K562 (cell line): ENCODE data around the gene ENTREP3. TPM values are rescaled to one million over a fixed set of nuclear protein-coding genes. Genes with fewer than 3 reads are reported as not detected.
A peak's percentile ranks its signal among the peaks of the same experiment; 100 is the strongest.

ENCODE experiments used
- CEBPB ChIP-seq: fragments of 450-650 bp; IDR thresholded peaks from 2 replicates; pipeline ENCODE4 v1.6.1; 2016; ENCODE audit warnings: missing genetic modification characterization, missing compliant biosample characterization
- CTBP1 ChIP-seq: fragments of 450-650 bp; IDR thresholded peaks from 2 replicates; pipeline ENCODE4 v1.6.1; 2016; ENCODE audit warnings: borderline replicate concordance
- E2F6 ChIP-seq, 2 experiments: IDR thresholded peaks; 2 replicates each; pipeline ENCODE4 v1.6.1; 2011; ENCODE audit warnings: borderline replicate concordance in 1 of 2, control low read depth in 1 of 2, low read depth in 1 of 2, low read length in 1 of 2, mild to moderate bottlenecking in 1 of 2, mixed read lengths in 1 of 2, moderate library complexity in 1 of 2; ENCODE audit not compliant: insufficient read depth in 1 of 2, insufficient read length in 1 of 2, poor library complexity in 1 of 2, severe bottlenecking in 1 of 2; ENCODE audit errors: extremely low read depth in 1 of 2
- ELF4 ChIP-seq: fragments of 450-650 bp; formaldehyde crosslinking; IDR thresholded peaks from 2 replicates; pipeline ENCODE4 v1.4.0; 2022; ENCODE audit warnings: missing genetic modification characterization
- FOXP4 ChIP-seq: sonication (generic); formaldehyde crosslinking; IDR thresholded peaks from 2 replicates; pipeline ENCODE4 v1.8.0; 2022; ENCODE audit warnings: mild to moderate bottlenecking, missing genetic modification reagents, borderline replicate concordance
- GATAD2B ChIP-seq: fragments of 450-650 bp; IDR thresholded peaks from 2 replicates; pipeline ENCODE4 v1.6.1; 2017; ENCODE audit warnings: mild to moderate bottlenecking, borderline replicate concordance
- JUN ChIP-seq, 2 experiments: sonication (generic) in 1 of 2; formaldehyde crosslinking in 1 of 2; IDR thresholded peaks; 2 replicates each; pipeline versions ENCODE4 v1.6.1 to v1.8.0; 2012 to 2022; ENCODE audit warnings: borderline replicate concordance in 2 of 2, mild to moderate bottlenecking in 2 of 2, improper control_type of control experiment in 1 of 2, low read depth in 1 of 2, low read length in 1 of 2, missing genetic modification reagents in 1 of 2
- RBFOX2 ChIP-seq: fragments of 200-400 bp; formaldehyde crosslinking; IDR thresholded peaks from 2 replicates; pipeline ENCODE4 v1.6.1; 2017; ENCODE audit warnings: low read depth, mild to moderate bottlenecking, low read length, moderate library complexity
- SIN3A ChIP-seq, 2 experiments: fragments of 150-350 bp in 1 of 2; IDR thresholded peaks; 2 replicates each; pipeline ENCODE4 v1.6.1; 2011 to 2016; ENCODE audit warnings: borderline replicate concordance in 2 of 2, low read depth in 2 of 2, low read length in 2 of 2, mild to moderate bottlenecking in 2 of 2, moderate library complexity in 2 of 2; ENCODE audit not compliant: control insufficient read depth in 1 of 2
- SUPT5H ChIP-seq: fragments of 450-650 bp; IDR thresholded peaks from 2 replicates; pipeline ENCODE4 v1.6.1; 2016
- TBP ChIP-seq: optimal IDR thresholded peaks from 2 replicates; pipeline ENCODE3; 2011; ENCODE audit warnings: low read depth, low read length, improper control_type of control experiment
- TCF3 ChIP-seq: sonication (generic); formaldehyde crosslinking; IDR thresholded peaks from 2 replicates; pipeline ENCODE4 v1.4.0; 2020; ENCODE audit warnings: mild to moderate bottlenecking, missing genetic modification reagents
- THAP12 ChIP-seq: fragments of 250-450 bp; sonication (Bioruptor Pico); IDR thresholded peaks from 2 replicates; pipeline ENCODE4 v1.9.0; 2021; ENCODE audit warnings: mild to moderate bottlenecking, inconsistent platforms
- TRIM24 ChIP-seq, 2 experiments: fragments of 450-650 bp; IDR thresholded peaks; 2 replicates each; pipeline ENCODE4 v1.6.1; 2016
- ZBTB7A ChIP-seq: IDR thresholded peaks from 2 replicates; pipeline ENCODE4 v1.6.1; 2011; ENCODE audit warnings: low read depth, mild to moderate bottlenecking, low read length, moderate library complexity, borderline replicate concordance; ENCODE audit not compliant: control insufficient read depth
- ZNF395 ChIP-seq: fragments of 200-800 bp; sonication (Bioruptor generic); IDR thresholded peaks from 2 replicates; pipeline ENCODE4 v1.6.1; 2017; ENCODE audit warnings: missing genetic modification characterization, missing compliant biosample characterization
- ZNF77 ChIP-seq: fragments of 250-450 bp; sonication (Bioruptor Pico); IDR thresholded peaks from 2 replicates; pipeline ENCODE4 v1.5.0; 2020
- ZSCAN29 ChIP-seq: fragments of 450-650 bp; IDR thresholded peaks from 2 replicates; pipeline ENCODE4 v1.6.1; 2017
- polyA plus RNA-seq, 8 experiments: library from polyadenylated mRNA; depleted of rRNA in 4 of 8; stranded (reverse) in 5 of 8; unstranded in 3 of 8; fragments of >200 nt; fragmentation: Nextera tagmentation in 2 of 8; fragmentation: Illumina TruSeq in 1 of 8; extraction: Ambion mirVana in 2 of 8; extraction: Trizol in 1 of 8; gene quantifications; 2 replicates each; pipeline versions ENCODE4 v1.2.1 to v1.2.3, GENCODE V29; 2011 to 2014; ENCODE audit warnings: inconsistent platforms in 1 of 8, missing spikeins in 1 of 8
- total RNA-seq, 7 experiments: library from RNA; depleted of rRNA in 6 of 7; stranded (reverse); fragments of >200 nt in 6 of 7; fragmentation: Illumina TruSeq in 2 of 7; extraction: Trizol in 2 of 7; gene quantifications; 2 replicates each; pipeline versions ENCODE4 v1.2.1 to v1.2.3, GENCODE V29; 2011 to 2021; ENCODE audit warnings: low replicate concordance in 1 of 7

The ENTREP3 gene
- total and polyA plus RNA-seq, 9 of the 15 experiments (the other 6 are each of a cell fraction or from before 2014, with no cell fraction given), result 1.9 to 41.8 (median 5.9) TPM

- peak; percentile 92 for TF ChIP-seq ZBTB7A
- TF ChIP-seq ZSCAN29, result peak; percentile 48; the same call in 1 of the 2 replicates
- no peak for TF ChIP-seq ZNF77 (CRISPR knock-in tag)
- peak; percentile 98 for TF ChIP-seq E2F6 (IDR thresholded peaks at IDR 0.05; ENCODE audit: borderline replicate concordance in 1 of 2, extremely low read depth in 1 of 2, insufficient read depth in 1 of 2, insufficient read length in 1 of 2, low read depth in 1 of 2, low read length in 1 of 2, poor library complexity in 1 of 2, severe bottlenecking in 1 of 2)
- TF ChIP-seq FOXP4, result peak; percentile 96; the same call in 1 of the 2 replicates
- TF ChIP-seq JUN (IDR thresholded peaks at IDR 0.05; ENCODE audit: borderline replicate concordance, low read depth, low read length), result peak; percentile 66; the same call in 1 of the 2 replicates
- TF ChIP-seq JUN (CRISPR knock-in tag; IDR thresholded peaks at IDR 0.05; ENCODE audit: borderline replicate concordance), result no peak
- peak; percentile 81 to 82 for TF ChIP-seq SIN3A (IDR thresholded peaks at IDR 0.05; ENCODE audit: borderline replicate concordance in 2 of 2, control insufficient read depth in 1 of 2, low read depth in 2 of 2, low read length in 2 of 2)
- TF ChIP-seq GATAD2B, result peak; percentile 100
- peak; percentile 88 for TF ChIP-seq TBP
- peak; percentile 58 for TF ChIP-seq TCF3 (CRISPR knock-in tag)
- peak; percentile 87 for TF ChIP-seq ZNF395 (CRISPR knock-in tag)
- peak; percentile 87 for TF ChIP-seq SUPT5H
- TF ChIP-seq CEBPB (tag), result no peak
- TF ChIP-seq ELF4 (CRISPR knock-in tag), result peak; percentile 96
- TF ChIP-seq THAP12 (CRISPR knock-in tag), result peak; percentile 92; the same call in 1 of the 2 replicates
- TF ChIP-seq RBFOX2, result peak; percentile 96
- peak; percentile 87 to 95 for TF ChIP-seq TRIM24 (IDR thresholded peaks at IDR 0.05)
- peak; percentile 96 for TF ChIP-seq CTBP1
These were observed 10.7 kb downstream of the ENTREP3 start (continued) for GRCh38 chr1:155244368-155245162.
